GM23338 (cell line): ENCODE data around the gene HNMT.

Experiments used
- CREB1 ChIP-seq: fragments of 250-450 bp; sonication (Bioruptor Pico); IDR thresholded peaks from 2 replicates; pipeline ENCODE4 v1.5.0; 2020; ENCODE audit warnings: low read depth, mild to moderate bottlenecking, moderate library complexity
- CTCF ChIP-seq, 2 experiments: fragments of 200-600 bp in 1 of 2; sonication (generic) in 1 of 2; conservative IDR thresholded peaks; 2 replicates each; pipeline versions ENCODE4 v1.5.1 to v1.6.1; 2016 to 2017; ENCODE audit warnings: antibody characterized with exemption in 2 of 2, low read depth in 2 of 2, mild to moderate bottlenecking in 2 of 2, moderate library complexity in 1 of 2
- ETS1 ChIP-seq: IDR thresholded peaks from 2 replicates; pipeline ENCODE4 v1.6.1; 2016; ENCODE audit warnings: antibody characterized with exemption
- EZH2 ChIP-seq: fragments of 200-600 bp; sonication (generic); IDR thresholded peaks from one replicate; pipeline ENCODE4 v1.8.0; 2017; ENCODE audit warnings: antibody characterized with exemption, mild to moderate bottlenecking, low read depth; ENCODE audit not compliant: unreplicated experiment
- EZH2phosphoT487 ChIP-seq: fragments of 200-600 bp; sonication (generic); IDR thresholded peaks from one replicate; pipeline ENCODE4 v1.8.1; 2018; ENCODE audit warnings: antibody characterized with exemption; ENCODE audit not compliant: unreplicated experiment
- JUNB ChIP-seq: IDR thresholded peaks from one replicate; pipeline ENCODE4 v1.6.1; 2016; ENCODE audit warnings: antibody characterized with exemption; ENCODE audit not compliant: unreplicated experiment
- NANOG ChIP-seq: IDR thresholded peaks from 2 replicates; pipeline ENCODE4 v1.6.1; 2016; ENCODE audit warnings: antibody characterized with exemption, borderline replicate concordance
- POLR2AphosphoS5 ChIP-seq: IDR thresholded peaks from 2 replicates; pipeline ENCODE4 v1.6.1; 2016; ENCODE audit warnings: antibody characterized with exemption, low read depth
- REST ChIP-seq: IDR thresholded peaks from one replicate; pipeline ENCODE4 v1.6.1; 2018; ENCODE audit warnings: antibody characterized with exemption; ENCODE audit not compliant: unreplicated experiment
- STAT1 ChIP-seq: IDR thresholded peaks from one replicate; pipeline ENCODE4 v1.6.1; 2016; ENCODE audit warnings: antibody characterized with exemption; ENCODE audit not compliant: unreplicated experiment
- ZNF114 ChIP-seq: fragments of 250-450 bp; sonication (Bioruptor Pico); IDR thresholded peaks from 2 replicates; pipeline ENCODE4 v1.5.0; 2020; ENCODE audit warnings: mild to moderate bottlenecking, moderate library complexity
- ZNF462 ChIP-seq: fragments of 250-450 bp; sonication (Bioruptor Pico); IDR thresholded peaks from 2 replicates; pipeline ENCODE4 v1.5.0; 2020; ENCODE audit warnings: mild to moderate bottlenecking, moderate library complexity

DNA sequence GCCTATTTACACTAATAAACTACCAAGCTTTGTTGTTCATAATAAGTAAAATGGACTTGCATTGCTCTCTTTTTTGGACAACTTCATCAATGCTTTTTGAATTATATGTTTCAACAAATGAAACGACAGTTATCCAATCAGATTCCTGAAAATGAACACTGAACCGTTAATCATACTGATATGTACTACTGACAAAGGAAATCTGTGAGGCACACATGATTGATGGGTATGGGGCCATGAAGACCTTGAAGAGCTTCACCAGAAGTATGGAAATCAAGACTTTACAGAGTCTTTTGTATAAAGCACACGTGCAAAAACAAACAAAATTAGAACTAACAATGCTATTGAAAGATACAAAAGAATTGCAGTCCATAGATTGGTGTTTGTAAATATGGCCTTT, 51.2 kb downstream of the HNMT start:
- TF ChIP-seq CTCF (conservative IDR thresholded peaks at IDR 0.05; ENCODE audit: low read depth in 2 of 2): no peak
- TF ChIP-seq EZH2phosphoT487: no peak
- TF ChIP-seq REST: no peak
- TF ChIP-seq CREB1: no peak
- no peak for TF ChIP-seq JUNB
- no peak for TF ChIP-seq EZH2
- TF ChIP-seq POLR2AphosphoS5: no peak
- TF ChIP-seq ZNF462 (CRISPR knock-in tag): no peak
- TF ChIP-seq NANOG: no peak
- TF ChIP-seq STAT1: no peak
- TF ChIP-seq ZNF114 (CRISPR knock-in tag): no peak
- TF ChIP-seq ETS1: no peak
